ENCODE data around the gene RAB27B. TPM values are rescaled to one million over a fixed set of nuclear protein-coding genes. Genes with fewer than 3 reads are reported as not detected.

The RAB27B gene
- total RNA-seq, 1 experiment from 2014 or later = 9.9 TPM

DNA sequence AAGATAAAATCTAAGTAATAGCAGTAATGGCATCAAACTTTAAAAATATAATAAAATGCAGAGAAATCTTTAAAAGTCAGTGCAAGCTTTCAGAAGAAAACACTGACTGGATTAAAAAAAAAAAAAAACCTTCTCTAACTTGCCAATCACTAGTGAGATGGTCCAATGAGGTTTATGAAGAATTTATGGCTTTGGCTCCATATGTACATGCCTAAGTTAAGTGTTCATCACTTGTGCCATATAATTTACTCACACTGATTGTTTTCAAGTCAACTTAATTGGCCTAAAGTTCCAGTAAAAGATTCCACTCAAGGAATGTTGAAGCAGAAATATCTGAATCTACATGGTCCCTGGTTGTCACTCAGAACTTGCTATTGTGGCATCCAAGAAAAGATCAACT lies 40.7 kb upstream of the RAB27B start:
- Histone ChIP-seq H3K36me3 (ENCODE audit: low read depth) (no peaks in the 10 kb centered on the region), H4K20me1 (ENCODE audit: insufficient read depth) (no peaks in the 10 kb centered on the region), H2AFZ (no peak overlapping the region), H3K4me1 (replicated peaks; ENCODE audit: insufficient read depth) (0 out of 2 replicates have a peak, but pooled peaks cover 3% of the 10 kb centered on the region), H3K4me3 (no peak overlapping the region), H3K9me3 (ENCODE audit: insufficient read depth, low read depth) (no peaks in the 10 kb centered on the region), H3K4me2 (no peak overlapping the region), H3K9me2 (ENCODE audit: insufficient read depth) (no peaks in the 10 kb centered on the region), H3K27me3 (ENCODE audit: insufficient read depth, low read depth) (no peaks in the 10 kb centered on the region), H3F3A (ENCODE audit: insufficient read depth, low read depth) (no peaks in the 10 kb centered on the region), H3K79me2 (ENCODE audit: low read depth) (no peaks in the 10 kb centered on the region), H3K27ac (no peak overlapping the region)
- ChIA-PET POLR2A (ENCODE audit: unreplicated experiment) (no interaction called here), CTCF (no interaction called here)
- intact Hi-C loops (cut with micrococcal nuclease; ENCODE audit: unreplicated experiment) = no loop called here
- no TSS peak for BruUV-seq (replicated peaks)
- TF ChIP-seq, protein P1, sequence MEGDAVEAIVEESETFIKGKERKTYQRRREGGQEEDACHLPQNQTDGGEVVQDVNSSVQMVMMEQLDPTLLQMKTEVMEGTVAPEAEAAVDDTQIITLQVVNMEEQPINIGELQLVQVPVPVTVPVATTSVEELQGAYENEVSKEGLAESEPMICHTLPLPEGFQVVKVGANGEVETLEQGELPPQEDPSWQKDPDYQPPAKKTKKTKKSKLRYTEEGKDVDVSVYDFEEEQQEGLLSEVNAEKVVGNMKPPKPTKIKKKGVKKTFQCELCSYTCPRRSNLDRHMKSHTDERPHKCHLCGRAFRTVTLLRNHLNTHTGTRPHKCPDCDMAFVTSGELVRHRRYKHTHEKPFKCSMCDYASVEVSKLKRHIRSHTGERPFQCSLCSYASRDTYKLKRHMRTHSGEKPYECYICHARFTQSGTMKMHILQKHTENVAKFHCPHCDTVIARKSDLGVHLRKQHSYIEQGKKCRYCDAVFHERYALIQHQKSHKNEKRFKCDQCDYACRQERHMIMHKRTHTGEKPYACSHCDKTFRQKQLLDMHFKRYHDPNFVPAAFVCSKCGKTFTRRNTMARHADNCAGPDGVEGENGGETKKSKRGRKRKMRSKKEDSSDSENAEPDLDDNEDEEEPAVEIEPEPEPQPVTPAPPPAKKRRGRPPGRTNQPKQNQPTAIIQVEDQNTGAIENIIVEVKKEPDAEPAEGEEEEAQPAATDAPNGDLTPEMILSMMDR (conservative IDR thresholded peaks at IDR 0.05) = no peak
- TF ChIP-seq EZH2 (IDR thresholded peaks at IDR 0.05; ENCODE audit: low read depth) = no peak
- DNase-seq = no peak

DNA sequence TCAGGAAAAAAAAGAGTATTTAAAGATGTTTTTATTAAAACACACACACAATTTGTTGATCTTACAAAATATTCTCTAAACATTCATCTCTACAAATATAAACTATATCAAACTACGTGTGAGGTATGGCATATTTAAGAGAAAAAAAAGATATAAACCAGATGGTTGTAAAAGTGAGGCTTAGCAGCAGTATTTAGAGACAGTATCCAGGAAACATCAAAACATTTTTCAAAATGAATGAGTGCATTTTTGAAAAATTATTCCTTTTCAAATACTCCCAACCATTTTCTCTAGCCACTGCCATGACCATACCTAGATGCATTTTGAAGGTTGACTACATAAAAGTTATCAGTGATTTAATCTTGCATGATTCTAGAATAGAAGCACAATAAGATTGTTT lies 38.2 kb upstream of the RAB27B start:
- Histone ChIP-seq H3K9me3 (ENCODE audit: insufficient read depth, low read depth) (no peaks in the 10 kb centered on the region), H3F3A (ENCODE audit: insufficient read depth, low read depth) (no peaks in the 10 kb centered on the region), H4K20me1 (ENCODE audit: insufficient read depth) (no peaks in the 10 kb centered on the region), H3K4me2 (no peak overlapping the region), H3K9me2 (ENCODE audit: insufficient read depth) (no peaks in the 10 kb centered on the region), H3K27me3 (ENCODE audit: insufficient read depth, low read depth) (no peaks in the 10 kb centered on the region), H3K4me3 (no peak overlapping the region), H3K27ac (no peak overlapping the region), H3K79me2 (ENCODE audit: low read depth) (no peaks in the 10 kb centered on the region), H3K4me1 (replicated peaks; ENCODE audit: insufficient read depth) (0 out of 2 replicates have a peak, but pooled peaks cover 3% of the 10 kb centered on the region), H3K36me3 (ENCODE audit: low read depth) (no peaks in the 10 kb centered on the region), H2AFZ (no peak overlapping the region)
- BruUV-seq (replicated peaks) = no TSS peak
- POLR2A ChIA-PET (ENCODE audit: unreplicated experiment) = no interaction called here
- CTCF ChIA-PET = no interaction called here
- no peak for TF ChIP-seq EZH2 (IDR thresholded peaks at IDR 0.05; ENCODE audit: low read depth)
- TF ChIP-seq, protein P1 (conservative IDR thresholded peaks at IDR 0.05) = no peak
- intact Hi-C loops (cut with micrococcal nuclease; ENCODE audit: unreplicated experiment) = no loop called here
- DNase-seq = no peak

DNA sequence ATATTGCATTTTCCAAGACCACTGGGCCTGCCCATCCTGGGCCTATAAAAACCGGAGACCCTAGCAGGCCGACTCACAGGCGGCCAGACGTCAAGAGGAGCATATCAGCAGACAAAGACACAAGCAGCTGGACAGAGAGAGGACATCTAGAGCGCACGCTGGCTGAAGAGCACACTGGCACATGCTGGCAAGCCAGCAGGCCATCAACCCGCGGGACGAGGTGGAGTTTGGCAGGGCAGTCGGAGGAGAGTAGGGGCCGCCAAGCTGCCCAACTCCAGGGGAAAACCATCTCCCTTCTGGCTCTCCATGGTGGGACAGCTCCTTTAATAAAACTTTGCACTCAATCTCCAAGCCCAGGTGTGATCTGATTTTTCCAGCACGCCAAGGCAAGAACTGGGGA lies 36.6 kb upstream of the RAB27B start:
- Histone ChIP-seq H3K27ac (no peak overlapping the region), H3K27me3 (ENCODE audit: insufficient read depth, low read depth) (no peaks in the 10 kb centered on the region), H2AFZ (no peak overlapping the region), H3K4me3 (no peak overlapping the region), H3K79me2 (ENCODE audit: low read depth) (no peaks in the 10 kb centered on the region), H3F3A (ENCODE audit: insufficient read depth, low read depth) (no peaks in the 10 kb centered on the region), H3K36me3 (ENCODE audit: low read depth) (no peaks in the 10 kb centered on the region), H3K9me2 (ENCODE audit: insufficient read depth) (no peaks in the 10 kb centered on the region), H3K9me3 (ENCODE audit: insufficient read depth, low read depth) (no peaks in the 10 kb centered on the region), H3K4me1 (replicated peaks; ENCODE audit: insufficient read depth) (0 out of 2 replicates have a peak, but pooled peaks cover 3% of the 10 kb centered on the region), H3K4me2 (no peak overlapping the region), H4K20me1 (ENCODE audit: insufficient read depth) (no peaks in the 10 kb centered on the region)
- BruUV-seq (replicated peaks) = no TSS peak
- TF ChIP-seq EZH2 (IDR thresholded peaks at IDR 0.05; ENCODE audit: low read depth) = no peak
- TF ChIP-seq, protein P1 (conservative IDR thresholded peaks at IDR 0.05) = no peak
- ChIA-PET CTCF (no interaction called here), POLR2A (ENCODE audit: unreplicated experiment) (no interaction called here)
- DNase-seq = no peak
- intact Hi-C loops (cut with micrococcal nuclease; ENCODE audit: unreplicated experiment) = no loop called here

All from PC-9 (cell line).